Prostate gland (tissue), 2 donors: Measurements from ENCODE around the gene FAM181A.

Source experiments
- CTCF ChIP-seq, 4 experiments: fragments of 200-600 bp in 2 of 4; fragments of 450-650 bp in 2 of 4; sonication (generic) in 2 of 4; IDR thresholded peaks; 1 replicate in 3 of 4; 2 replicates in 1 of 4; pipeline ENCODE4 v1.5.1; 2016 to 2019; ENCODE audit warnings: antibody characterized with exemption in 4 of 4, mild to moderate bottlenecking in 2 of 4, moderate library complexity in 2 of 4
- POLR2A ChIP-seq: fragments of 450-650 bp; IDR thresholded peaks from one replicate; pipeline ENCODE4 v1.6.1; 2016; ENCODE audit warnings: antibody characterized with exemption, mild to moderate bottlenecking
- POLR2AphosphoS5 ChIP-seq: sonication (generic); formaldehyde crosslinking; IDR thresholded peaks from one replicate; pipeline ENCODE4 v1.6.1; 2017; ENCODE audit warnings: antibody characterized with exemption

DNA sequence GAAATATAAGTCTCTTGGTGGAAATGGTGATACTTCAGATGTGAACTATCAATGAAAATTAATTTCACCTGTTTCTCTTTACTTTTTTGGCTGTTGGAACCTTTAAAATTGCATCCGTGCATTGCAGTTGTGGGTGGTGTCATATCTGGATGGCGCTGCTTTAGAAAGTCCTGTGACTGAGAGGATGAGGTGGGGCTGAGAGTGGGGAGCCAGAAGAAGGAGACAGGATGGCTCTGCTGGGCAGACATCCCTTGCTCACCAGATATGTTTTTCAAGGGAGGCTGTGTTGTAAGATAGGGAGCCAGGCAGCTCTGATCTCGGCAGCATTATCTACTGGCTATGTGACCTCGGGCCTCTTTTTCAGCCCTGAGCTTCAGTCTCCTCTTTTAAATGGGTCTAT is 36.5 kb downstream of the FAM181A start:
- TF ChIP-seq CTCF (IDR thresholded peaks at IDR 0.05) (no peak), POLR2A (no peak), POLR2AphosphoS5 (no peak)
